GM18499 (cell line): ENCODE data around the gene MUC4.

Source experiments
- ATAC-seq: cut with Tn5 transposase; IDR thresholded peaks from one replicate; pipeline ENCODE4 v1.9.1; 2021; ENCODE audit warnings: moderate number of reproducible peaks; ENCODE audit not compliant: insufficient read depth, unreplicated experiment

Gene MUC4, protein sequence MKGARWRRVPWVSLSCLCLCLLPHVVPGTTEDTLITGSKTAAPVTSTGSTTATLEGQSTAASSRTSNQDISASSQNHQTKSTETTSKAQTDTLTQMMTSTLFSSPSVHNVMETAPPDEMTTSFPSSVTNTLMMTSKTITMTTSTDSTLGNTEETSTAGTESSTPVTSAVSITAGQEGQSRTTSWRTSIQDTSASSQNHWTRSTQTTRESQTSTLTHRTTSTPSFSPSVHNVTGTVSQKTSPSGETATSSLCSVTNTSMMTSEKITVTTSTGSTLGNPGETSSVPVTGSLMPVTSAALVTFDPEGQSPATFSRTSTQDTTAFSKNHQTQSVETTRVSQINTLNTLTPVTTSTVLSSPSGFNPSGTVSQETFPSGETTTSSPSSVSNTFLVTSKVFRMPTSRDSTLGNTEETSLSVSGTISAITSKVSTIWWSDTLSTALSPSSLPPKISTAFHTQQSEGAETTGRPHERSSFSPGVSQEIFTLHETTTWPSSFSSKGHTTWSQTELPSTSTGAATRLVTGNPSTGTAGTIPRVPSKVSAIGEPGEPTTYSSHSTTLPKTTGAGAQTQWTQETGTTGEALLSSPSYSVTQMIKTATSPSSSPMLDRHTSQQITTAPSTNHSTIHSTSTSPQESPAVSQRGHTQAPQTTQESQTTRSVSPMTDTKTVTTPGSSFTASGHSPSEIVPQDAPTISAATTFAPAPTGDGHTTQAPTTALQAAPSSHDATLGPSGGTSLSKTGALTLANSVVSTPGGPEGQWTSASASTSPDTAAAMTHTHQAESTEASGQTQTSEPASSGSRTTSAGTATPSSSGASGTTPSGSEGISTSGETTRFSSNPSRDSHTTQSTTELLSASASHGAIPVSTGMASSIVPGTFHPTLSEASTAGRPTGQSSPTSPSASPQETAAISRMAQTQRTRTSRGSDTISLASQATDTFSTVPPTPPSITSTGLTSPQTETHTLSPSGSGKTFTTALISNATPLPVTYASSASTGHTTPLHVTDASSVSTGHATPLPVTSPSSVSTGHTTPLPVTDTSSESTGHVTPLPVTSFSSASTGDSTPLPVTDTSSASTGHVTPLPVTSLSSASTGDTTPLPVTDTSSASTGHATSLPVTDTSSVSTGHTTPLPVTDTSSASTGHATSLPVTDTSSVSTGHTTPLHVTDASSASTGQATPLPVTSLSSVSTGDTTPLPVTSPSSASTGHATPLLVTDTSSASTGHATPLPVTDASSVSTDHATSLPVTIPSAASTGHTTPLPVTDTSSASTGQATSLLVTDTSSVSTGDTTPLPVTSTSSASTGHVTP (N-terminal part only)

GRCh38 chr3:195811756-195812155 lies at the start of gene MUC4:
Gene MUC4, minus strand, starts transcription at chr3:195811929. Its CDS starts 112 bp downstream, at chr3:195811817.
- no peak for ATAC-seq

- no peak for ATAC-seq
Observed at GRCh38 chr3:195860456-195860855, 48.7 kb upstream of the MUC4 start.

- ATAC-seq: no peak
Observed at GRCh38 chr3:195859846-195860411, 48.2 kb upstream of the MUC4 start.

DNA sequence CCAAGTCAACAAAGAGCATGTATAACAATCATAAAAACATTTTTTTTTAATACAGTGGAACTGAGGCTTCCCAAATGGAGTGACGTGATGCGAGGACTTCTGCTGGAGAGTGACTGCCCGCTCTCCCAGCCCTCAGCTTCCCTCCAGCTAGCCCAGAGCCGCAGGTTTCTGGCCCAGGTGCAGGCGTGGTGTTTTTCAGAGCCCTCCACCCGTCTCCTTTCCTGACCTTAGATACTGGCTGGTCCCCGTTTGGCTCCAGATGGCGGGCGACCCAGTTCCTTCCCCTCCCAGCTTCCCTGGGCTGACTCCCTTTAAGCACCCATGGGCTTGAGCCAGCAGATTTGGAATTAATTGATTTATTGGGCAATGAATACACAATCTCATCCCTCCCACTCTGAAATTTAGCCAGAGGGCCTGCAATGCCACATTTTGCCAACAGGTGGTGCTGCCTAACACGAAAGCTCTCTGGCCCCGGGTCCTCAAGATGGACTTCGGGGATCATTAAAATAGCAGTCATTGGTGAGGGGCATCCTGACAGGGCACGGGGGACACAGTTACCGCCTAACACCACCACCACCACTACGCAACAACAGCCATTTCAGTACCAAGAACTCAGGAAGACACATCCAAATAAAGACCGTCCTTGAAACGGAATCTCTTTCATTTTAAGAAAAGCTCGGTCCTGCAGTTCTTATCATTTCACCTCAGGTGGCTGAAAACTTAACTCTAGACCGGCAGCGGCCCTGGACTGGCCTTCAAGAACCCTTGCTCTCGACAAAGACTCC lies 47.5 kb upstream of the MUC4 start:
- no peak for ATAC-seq

DNA sequence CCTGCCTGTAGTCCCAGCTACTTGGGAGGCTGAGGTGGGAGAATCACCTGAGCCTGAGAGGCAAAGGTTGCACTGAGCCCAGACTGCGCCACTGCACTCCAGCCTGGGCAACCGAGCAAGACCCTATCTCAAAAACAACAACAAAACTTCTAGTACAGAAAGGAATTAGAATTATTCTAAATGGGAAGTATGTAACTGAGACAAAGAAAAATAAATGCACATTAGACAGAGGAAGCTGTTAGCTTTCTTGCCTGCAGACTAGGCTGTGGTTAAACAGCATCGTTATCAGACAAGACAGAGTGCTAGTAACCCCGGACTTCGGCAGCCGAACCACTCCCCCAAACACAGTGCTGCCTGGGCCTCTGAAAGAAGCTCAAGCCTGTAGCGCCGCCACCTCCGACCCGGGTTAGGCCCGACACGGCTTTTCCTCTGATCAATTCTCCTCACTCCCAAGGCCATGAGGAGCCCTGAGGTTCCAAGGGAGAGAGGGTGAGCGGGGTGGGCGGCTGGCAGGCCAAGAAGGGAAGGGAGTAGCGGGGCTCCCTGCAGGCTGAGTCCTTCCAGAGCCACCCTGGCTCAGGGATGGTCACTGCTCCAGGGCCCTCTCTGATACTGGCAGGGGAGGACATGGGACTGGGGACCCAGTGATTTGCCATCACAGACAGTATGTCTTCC lies 44.8 kb upstream of the MUC4 start:
- no peak for ATAC-seq

DNA sequence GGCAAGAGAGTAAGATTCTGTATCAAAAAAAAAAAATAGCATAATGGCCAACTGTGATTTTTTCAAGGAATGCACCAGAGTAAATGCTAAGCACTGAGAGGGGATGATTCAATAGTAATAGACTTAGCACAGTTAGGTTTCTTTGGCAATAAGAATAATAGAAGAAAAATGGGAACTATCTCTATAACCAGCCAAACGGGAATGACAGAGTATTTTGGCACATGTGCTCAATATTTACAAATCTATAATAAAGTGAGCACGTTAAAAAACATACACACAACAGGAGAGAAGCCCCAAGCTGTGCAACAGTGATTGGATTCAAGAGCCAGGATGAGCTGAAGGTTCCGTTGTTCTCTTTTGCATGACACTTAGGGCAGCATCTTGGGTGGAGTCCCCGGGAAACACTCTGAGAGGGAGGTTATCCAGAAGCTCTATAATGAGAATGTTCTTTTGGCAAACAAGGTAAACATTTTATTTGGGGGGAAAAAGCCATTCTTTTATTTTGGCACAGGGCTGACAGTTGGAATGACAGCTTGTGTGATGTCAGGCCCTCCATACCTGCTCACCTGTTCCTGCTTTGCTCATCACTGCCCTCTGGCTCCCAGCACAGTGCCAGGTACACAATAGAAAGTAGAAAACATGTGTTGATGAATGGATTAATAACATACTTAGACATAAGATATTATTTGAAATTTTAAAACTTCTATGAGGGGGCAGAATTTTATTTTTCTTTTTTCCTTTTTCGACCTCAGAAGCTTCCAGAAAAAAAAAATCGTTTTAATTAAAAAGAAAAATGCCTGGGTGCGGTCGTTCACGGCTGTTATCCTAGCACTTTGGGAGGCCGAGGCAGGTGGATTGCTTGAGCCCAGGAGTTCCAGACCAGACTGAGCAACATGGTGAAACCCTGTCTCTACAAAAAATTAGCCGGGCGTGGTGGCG lies 44.0 kb upstream of the MUC4 start:
- ATAC-seq: no peak

- ATAC-seq: no peak
Observed at GRCh38 chr3:195854628-195855294, 43.0 kb upstream of the MUC4 start.

DNA sequence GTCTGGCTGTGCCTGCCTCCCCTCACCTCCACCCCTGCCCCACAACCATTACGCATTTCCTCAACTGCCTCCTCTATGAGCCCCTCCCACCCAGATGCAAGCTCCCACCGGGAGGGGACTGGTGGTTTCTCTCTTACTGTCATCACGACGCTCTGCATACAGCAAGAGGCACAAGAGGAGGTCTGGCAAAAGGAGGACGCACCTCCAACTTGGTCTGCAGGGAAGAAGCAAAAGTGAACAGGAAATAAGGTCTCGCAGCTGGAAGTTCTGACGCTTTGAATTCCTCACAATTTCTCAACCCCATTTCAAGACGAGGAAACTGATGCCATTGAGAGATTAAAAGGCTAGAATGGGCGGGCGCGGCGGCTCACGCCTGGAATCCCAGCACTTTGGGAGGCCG lies 42.3 kb upstream of the MUC4 start:
- no peak for ATAC-seq

DNA sequence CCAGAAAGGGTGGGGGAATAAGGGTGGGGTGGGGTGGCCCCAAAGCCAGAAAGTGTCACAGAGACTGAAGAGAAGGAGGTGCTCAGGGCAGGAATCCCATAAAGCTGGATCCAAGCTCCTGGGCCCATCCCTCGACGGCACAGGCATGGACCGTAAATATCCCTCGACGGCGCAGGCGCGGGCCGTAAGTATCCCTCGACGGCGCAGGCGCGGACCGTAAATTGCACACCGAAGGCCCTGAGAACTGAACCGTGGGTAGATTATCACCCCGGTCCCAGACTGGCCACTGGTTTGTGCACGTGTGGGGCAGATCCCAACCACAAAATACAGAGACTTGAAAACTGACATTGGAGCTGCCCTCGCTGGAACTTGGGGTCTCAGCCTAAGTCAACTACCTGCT lies 41.3 kb upstream of the MUC4 start:
- no peak for ATAC-seq

DNA sequence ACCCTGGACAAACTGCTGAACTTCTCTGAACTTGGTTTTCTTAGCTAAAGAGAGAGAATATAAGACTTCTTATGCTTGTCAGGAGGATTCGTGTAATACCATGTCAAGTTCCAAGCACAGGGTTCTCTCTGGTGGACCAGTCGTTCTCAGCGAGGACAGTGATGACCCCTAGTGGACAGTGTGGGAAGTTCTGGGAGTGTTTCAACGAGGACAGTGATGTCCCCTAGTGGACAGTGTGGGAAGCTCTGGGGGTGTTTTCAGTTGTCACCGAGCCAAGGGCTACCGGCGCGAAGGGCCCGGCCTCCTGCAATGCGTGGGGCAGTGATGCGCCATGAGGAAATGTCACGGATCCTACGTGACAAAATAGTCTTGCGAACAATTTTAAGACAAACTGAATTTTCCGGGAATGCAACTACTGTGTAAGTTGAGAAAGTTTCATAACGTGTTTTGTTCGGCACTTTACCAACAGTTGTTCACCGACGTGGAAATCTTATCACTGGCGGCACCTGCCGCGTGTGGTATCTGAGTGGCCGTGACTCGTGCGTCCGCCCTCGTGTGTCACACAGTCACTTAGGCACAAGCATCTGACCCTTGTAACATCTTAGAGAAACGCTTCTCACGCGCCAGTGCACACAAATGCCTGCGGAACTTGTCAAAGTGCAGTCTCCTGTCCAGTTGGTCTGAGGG lies 39.3 kb upstream of the MUC4 start:
- ATAC-seq: peak; percentile 62

- no peak for ATAC-seq
Observed at GRCh38 chr3:195849322-195850074, 37.8 kb upstream of the MUC4 start.

- ATAC-seq: no peak
Observed at GRCh38 chr3:195847055-195847950, 35.6 kb upstream of the MUC4 start.

DNA sequence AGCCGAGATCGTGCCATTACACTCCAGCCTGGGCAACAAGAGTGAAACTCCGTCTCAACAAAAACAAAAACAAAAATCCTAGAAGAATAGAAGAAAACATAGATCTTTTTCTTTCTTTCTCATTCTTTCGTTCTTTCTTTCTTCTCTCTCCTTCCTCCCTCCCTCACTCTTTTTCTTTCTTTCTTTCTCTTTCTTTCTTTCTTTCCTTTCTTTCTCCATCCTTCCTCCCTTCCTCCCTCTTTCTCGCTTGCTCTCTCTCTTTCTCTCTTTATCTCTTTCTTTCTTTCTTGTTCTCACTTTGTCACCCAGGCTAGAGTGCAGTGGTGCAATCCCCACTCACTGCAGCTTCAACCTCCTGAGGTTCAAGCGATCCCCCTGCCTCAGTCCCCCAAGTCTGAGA lies 33.8 kb upstream of the MUC4 start:
- ATAC-seq: no peak

DNA sequence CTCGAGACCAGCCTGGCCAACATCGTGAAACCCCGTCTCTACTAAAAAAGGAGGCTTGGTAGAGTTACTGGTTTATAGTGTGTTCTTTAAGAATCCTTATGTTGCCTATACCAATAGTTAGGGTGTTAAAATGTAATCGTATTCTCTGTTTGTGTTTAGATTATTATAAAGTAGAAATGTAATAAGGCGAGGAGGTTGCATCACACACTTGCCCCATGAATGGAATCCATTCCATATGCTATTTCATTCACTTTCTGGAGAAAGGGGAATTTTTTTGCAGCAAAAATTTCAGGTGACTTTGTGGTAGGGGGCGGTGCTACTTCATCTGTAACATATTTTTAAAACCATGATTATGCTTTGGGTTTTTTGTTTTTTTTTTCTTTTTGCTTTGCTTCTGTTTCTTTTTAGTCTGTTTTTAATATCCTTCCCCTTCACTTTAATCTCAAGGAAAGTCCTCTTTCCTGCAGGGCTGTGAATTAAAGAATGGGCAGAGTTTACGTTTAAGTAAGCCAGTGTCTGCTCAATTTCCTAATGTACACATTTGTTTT lies 33.0 kb upstream of the MUC4 start:
- no peak for ATAC-seq
